Pancreas (tissue), 10 donors: ENCODE data around the gene CELSR2. TPM values are rescaled to one million over a fixed set of nuclear protein-coding genes. Genes with fewer than 3 reads are reported as not detected.
A peak's percentile ranks its signal among the peaks of the same experiment; 100 is the strongest.

Experiments
- ATAC-seq, 4 donors: fragments of 200-7000 bp; cut with Tn5 transposase; one replicate each; pipeline versions ENCODE4 v1.8.0 to v1.9.1; 2020; ENCODE audit warnings: mild to moderate bottlenecking in 4 of 4, moderate library complexity in 4 of 4
- DNase-seq, 6 donors: peaks; one replicate each; pipeline ENCODE4 v3.0.0-alpha.2; 2020
- FAIRE-seq: peaks from 2 replicates; lab custom pipeline; 2012; peaks lifted over from hg19 to GRCh38; lab: Jason Lieb, UNC
- H3K27ac ChIP-seq, 4 donors: fragments of 200-600 bp; sonication (generic); 1 replicate in 3 of 4; 2 replicates in 1 of 4; pipeline versions ENCODE4 v1.5.0 to v1.8.0; 2020
- H3K27me3 ChIP-seq, 4 donors: fragments of 200-600 bp; one replicate each; pipeline ENCODE4 v1.8.0; 2021
- H3K36me3 ChIP-seq, 3 donors: fragments of 200-600 bp; sonication (generic) in 1 of 3; one replicate each; pipeline versions ENCODE4 v1.5.0 to v1.8.0; 2020 to 2021
- H3K4me1 ChIP-seq, 3 donors: fragments of 200-600 bp; one replicate each; pipeline ENCODE4 v1.8.0; 2021
- H3K4me3 ChIP-seq, 4 donors: fragments of 200-600 bp; sonication (generic) in 2 of 4; one replicate each; pipeline versions ENCODE4 v1.5.0 to v1.8.0; 2020 to 2021
- H3K9me3 ChIP-seq, 4 donors: fragments of 200-600 bp; one replicate each; pipeline ENCODE4 v1.8.0; 2021
- CTCF ChIP-seq, 4 donors: fragments of 200-600 bp; sonication (generic) in 3 of 4; IDR thresholded peaks; one replicate each; pipeline versions ENCODE4 v1.5.0 to v1.8.0; 2021; ENCODE audit warnings: antibody characterized with exemption in 4 of 4
- WGBS, 2 donors: extraction: QIAGEN DNeasy Blood & Tissue Kit; methylation state at CpG; one replicate each; pipeline ENCODE4 v1.1.7; 2013; 5-methylcytosine and 5-hydroxymethylcytosine counted together
- intact Hi-C, 3 donors: fragments of 100-400 bp; cut with DNase I; formaldehyde crosslinking; loops; one replicate each; pipeline versions ENCODE4 v1.11.1 to v1.14.2; 2022
- polyA plus RNA-seq, 2 donors: library from polyadenylated mRNA; stranded (reverse); fragments of 200-250 nt; gene quantifications; one replicate each; pipeline ENCODE4 v1.2.3, GENCODE V29; 2013
- total RNA-seq, 6 donors: library from RNA; stranded (reverse); fragmentation: NEBNext Ultra II Directional in 4 of 6; extraction: Animal tissue kit (Norgen Biotek cat#: 25700) in 4 of 6; gene quantifications; one replicate each; pipeline versions ENCODE4 v1.2.1 to v1.2.4, GENCODE V29; 2021 to 2023
- donor health status: healthy with polysubstance abuse.
- donor health status: DM: no; HTN: no; CAD: no; lungs with moderate emphysema.
- donor health status: DM: no; HTN: no; CAD: no.
- donor health status: control.
- donor health status: control.
- donor health status: Bipolar disorder and iron deficiency.
- donor health status: DM: yes; HTN: yes; CAD: no.
- donor health status: DM: no; HTN: no; CAD: no.
- donor health status: DM: no; HTN: no; CAD: no.
- donor health status: DM: yes; HTN: yes; CAD: no.

CELSR2 gene
- total and polyA plus RNA-seq, 8 donors: 4.0 to 8.5 (median 5.1) TPM

GRCh38 chr1:109271458-109271857 lies 22.1 kb downstream of the CELSR2 start:
- Histone ChIP-seq H3K27ac (no peak overlapping the region), H3K4me1 (peaks cover 0 to 9% (median 0%) of the 10 kb centered on the region in 3 donors), H3K27me3 (no peaks in the 10 kb centered on the region), H3K9me3 (no peaks in the 10 kb centered on the region), H3K36me3 (no peaks in the 10 kb centered on the region), H3K4me3 (no peak overlapping the region)
- TF ChIP-seq CTCF (IDR thresholded peaks at IDR 0.05): no peak
- 89% methylated on average over 6 of the region's 6 CpGs for WGBS, 2 donors
- intact Hi-C loops: loop anchor here in 2 of 3 donors (5.0 to 10.0 kb wide), 3 partner anchors 123 to 253 kb away; partner anchors contain the start of gene SORT1 (in 1 of the 2)
- no peak for DNase-seq
- FAIRE-seq: no peak
- no peak for ATAC-seq

- Histone ChIP-seq H3K27ac (no peak overlapping the region), H3K27me3 (no peaks in the 10 kb centered on the region), H3K36me3 (no peaks in the 10 kb centered on the region), H3K9me3 (no peaks in the 10 kb centered on the region), H3K4me3 (no peak overlapping the region), H3K4me1 (peaks cover 0 to 9% (median 2%) of the 10 kb centered on the region in 3 donors)
- 89 to 90% methylated on average over 13 of the region's 13 CpGs for WGBS, 2 donors
- intact Hi-C loops: loop anchor here in 2 of 3 donors (5.0 to 10.0 kb wide), 3 partner anchors 123 to 253 kb away; partner anchors contain the start of gene SORT1 (in 1 of the 2)
- FAIRE-seq (no peak), ATAC-seq (no peak), DNase-seq (peak in 3 of 6 donors; percentile 13 to 70 (median 36))
- no peak for TF ChIP-seq CTCF (IDR thresholded peaks at IDR 0.05)
Measured at GRCh38 chr1:109272021-109272799, 22.9 kb downstream of the CELSR2 start.

- H3K9me3 ChIP-seq: no peaks in the 10 kb centered on the region
- intact Hi-C loops: loop anchor here in 2 of 3 donors (5.0 to 10.0 kb wide), 3 partner anchors 122 to 252 kb away; partner anchors contain the start of gene SORT1 (in 1 of the 2)
- ATAC-seq: no peak
- no peak for TF ChIP-seq CTCF (IDR thresholded peaks at IDR 0.05)
- H3K27ac ChIP-seq: no peak overlapping the region
- H3K27me3 ChIP-seq: no peaks in the 10 kb centered on the region
- 85 to 87% methylated on average over 12 to 16 of the region's 16 CpGs for WGBS, 2 donors
- no peak for FAIRE-seq
- no peak overlapping the region for H3K4me3 ChIP-seq
- peaks cover 0 to 9% (median 6%) of the 10 kb centered on the region in 3 donors for H3K4me1 ChIP-seq
- peak in 1 of 6 donors; percentile 71 for DNase-seq
- no peaks in the 10 kb centered on the region for H3K36me3 ChIP-seq
Measured at GRCh38 chr1:109272831-109273547, 23.6 kb downstream of the CELSR2 start.

GRCh38 chr1:109273570-109274288 lies 24.4 kb downstream of the CELSR2 start:
- no peaks in the 10 kb centered on the region for H3K27me3 ChIP-seq
- peaks cover 0 to 9% (median 6%) of the 10 kb centered on the region in 3 donors for H3K4me1 ChIP-seq
- H3K4me3 ChIP-seq: no peak overlapping the region
- no peaks in the 10 kb centered on the region for H3K9me3 ChIP-seq
- no peak for ATAC-seq
- DNase-seq: peak in 1 of 6 donors; percentile 14
- H3K36me3 ChIP-seq: no peaks in the 10 kb centered on the region
- peak overlapping the region in 1 of 4 donors; percentile 83 for H3K27ac ChIP-seq
- intact Hi-C loops: loop anchor here in 2 of 3 donors (5.0 to 10.0 kb wide), 3 partner anchors 121 to 251 kb away; partner anchors contain the start of gene SORT1 (in 1 of the 2)
- FAIRE-seq: no peak
- 82 to 84% methylated on average over 28 to 30 of the region's 30 CpGs for WGBS, 2 donors
- no peak for TF ChIP-seq CTCF (IDR thresholded peaks at IDR 0.05)
